GM18909 (cell line): ENCODE results near the gene KLC3.
A peak's percentile ranks its signal among the peaks of the same experiment; 100 is the strongest.

Source experiments
- ATAC-seq: cut with Tn5 transposase; IDR thresholded peaks from one replicate; pipeline ENCODE4 v1.9.1; 2021; ENCODE audit warnings: mild to moderate bottlenecking; ENCODE audit not compliant: unreplicated experiment, poor library complexity

The KLC3 gene

GRCh38 chr19:45364696-45365095 lies 24.1 kb downstream of the KLC3 start:
- ATAC-seq, result no peak

DNA sequence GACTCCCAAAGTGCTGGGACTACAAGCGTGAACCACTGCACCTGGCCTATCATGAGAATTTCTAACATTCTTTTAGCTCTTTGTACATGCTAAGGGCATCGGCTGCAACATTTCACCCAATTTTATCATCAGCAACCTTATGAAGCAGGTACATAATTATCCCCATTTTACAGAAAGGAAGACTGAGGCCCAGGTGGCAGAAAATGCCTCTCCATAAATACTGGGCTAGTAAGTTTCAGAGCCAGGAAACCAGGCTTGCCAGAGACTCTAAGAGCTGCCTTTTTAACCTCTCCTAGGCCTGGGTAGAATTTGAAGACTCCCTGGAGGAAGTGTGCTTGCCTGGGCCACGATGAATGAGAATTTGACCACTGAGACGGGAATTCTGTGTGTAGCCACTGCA lies 27.6 kb downstream of the KLC3 start:
- no peak for ATAC-seq

- ATAC-seq, result no peak
Measured at GRCh38 chr19:45368737-45369340, 28.3 kb downstream of the KLC3 start.

DNA sequence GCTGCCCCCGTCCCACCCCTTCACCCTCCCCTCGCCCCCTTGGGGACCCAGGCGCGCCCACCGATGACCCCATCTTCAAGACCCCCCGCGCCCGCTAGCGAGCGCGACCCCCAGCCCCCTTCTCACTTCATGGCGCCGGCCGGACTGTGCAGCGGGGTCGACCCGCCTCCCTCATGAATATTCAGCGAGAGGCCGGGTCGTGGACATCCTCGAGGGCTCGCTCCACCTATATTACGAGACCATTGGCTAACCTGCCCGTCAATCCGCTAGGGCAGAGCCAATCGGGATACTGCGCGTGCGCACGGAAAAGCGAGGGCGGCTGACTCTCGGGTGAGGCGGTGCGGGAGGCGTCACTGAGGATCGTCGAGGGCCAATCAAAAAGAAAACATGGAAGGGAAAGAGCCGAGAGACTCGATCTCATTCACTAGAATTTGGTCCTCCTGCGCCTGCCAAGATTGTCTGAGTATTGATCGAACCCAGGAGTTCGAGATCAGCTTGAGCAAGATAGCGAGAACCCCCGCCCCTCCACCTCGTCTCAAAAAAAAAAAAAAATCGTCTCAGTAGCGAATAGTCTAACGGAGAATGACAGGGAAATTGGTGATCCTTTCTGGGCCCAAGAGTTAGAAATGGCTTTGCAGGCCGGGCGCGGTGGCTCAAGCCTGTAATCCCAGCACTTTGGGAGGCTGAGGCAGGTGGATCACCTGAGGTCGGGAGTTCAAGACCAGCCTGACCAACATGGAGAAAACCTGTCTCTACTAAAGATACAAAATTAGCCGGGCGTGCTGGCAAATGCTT lies 30.1 kb downstream of the KLC3 start, which contains the start of gene ERCC2:
TSS of gene ERCC2 (minus strand) at position 164 of the 795 bp plus-strand sequence. CDS start at position 131, 33 bp downstream.
- peak; percentile 95 for ATAC-seq

DNA sequence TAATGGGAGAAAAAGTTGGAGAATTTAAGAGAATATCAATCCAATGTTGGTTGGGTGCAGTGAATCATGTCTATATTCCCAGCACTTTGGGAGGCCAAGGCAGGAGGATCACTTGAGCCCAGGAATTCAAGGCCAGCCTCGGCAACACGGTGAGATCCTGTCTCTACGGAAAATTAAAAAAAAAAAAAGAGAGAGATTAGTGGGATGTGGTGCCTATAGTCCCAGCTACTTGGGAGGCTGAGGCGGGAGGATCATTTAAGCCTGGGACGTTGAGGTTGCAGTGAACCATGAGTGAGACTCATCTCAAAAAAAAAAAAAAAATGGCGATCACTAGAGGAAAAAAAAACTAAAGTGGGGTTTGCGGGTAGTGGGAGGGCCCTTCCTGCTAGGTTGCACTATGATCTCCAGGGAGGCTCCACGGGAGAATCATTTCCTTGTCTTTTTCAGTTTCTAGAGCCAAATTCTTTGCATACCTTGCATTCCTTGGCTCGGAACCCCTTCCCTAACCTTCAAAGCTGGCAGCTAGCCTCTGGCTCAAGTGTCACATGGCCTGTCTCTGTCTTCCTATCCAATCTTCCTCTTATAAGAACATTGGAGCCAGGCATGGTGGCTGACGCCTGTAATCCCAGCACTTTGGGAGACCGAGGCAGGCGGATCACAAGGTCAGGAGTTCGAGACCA lies 35.6 kb downstream of the KLC3 start:
- no peak for ATAC-seq

DNA sequence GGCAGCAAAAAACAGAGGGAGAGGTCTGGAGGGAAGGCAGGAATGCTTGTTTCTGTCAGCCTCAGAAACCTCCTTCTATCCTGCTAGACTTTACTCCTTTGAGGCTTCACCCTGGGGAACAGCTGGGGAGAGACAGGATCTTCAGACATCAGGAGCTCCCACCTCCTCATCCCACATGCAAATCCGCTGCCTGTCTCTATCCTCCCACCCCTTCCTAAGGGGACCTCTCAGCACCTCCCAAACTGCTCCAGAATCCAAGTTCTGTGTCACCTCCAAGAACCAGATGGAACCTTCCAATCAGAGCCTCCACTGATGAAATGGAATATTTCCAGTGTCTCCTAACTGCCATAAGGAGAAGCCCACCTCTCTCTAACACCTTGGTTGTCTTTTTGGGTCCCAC lies 39.6 kb downstream of the KLC3 start:
- ATAC-seq, result no peak

DNA sequence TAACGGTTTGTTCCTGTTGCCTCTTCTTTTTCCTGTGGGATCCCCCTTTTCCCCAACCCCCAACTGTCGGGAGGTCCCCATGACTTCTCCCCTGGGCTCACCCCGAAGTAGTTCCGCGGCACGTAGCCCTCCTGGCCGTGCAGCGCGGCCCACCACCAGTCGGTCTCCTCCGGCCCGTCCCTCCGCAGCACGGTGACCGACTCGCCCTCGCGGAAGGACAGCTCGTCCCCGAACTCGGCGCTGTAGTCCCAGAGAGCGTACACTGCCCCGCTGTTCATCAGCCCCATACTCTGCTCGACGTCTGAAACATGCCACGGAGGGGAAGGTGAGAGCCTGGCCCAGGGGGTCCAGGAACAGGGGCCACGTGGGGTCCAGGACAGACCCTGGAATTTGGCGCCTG lies 41.9 kb downstream of the KLC3 start:
- ATAC-seq, result no peak

GRCh38 chr19:45385392-45386221 lies 45.1 kb downstream of the KLC3 start:
- no peak for ATAC-seq

GRCh38 chr19:45391346-45391745 lies 50.8 kb downstream of the KLC3 start:
- ATAC-seq, result no peak

DNA sequence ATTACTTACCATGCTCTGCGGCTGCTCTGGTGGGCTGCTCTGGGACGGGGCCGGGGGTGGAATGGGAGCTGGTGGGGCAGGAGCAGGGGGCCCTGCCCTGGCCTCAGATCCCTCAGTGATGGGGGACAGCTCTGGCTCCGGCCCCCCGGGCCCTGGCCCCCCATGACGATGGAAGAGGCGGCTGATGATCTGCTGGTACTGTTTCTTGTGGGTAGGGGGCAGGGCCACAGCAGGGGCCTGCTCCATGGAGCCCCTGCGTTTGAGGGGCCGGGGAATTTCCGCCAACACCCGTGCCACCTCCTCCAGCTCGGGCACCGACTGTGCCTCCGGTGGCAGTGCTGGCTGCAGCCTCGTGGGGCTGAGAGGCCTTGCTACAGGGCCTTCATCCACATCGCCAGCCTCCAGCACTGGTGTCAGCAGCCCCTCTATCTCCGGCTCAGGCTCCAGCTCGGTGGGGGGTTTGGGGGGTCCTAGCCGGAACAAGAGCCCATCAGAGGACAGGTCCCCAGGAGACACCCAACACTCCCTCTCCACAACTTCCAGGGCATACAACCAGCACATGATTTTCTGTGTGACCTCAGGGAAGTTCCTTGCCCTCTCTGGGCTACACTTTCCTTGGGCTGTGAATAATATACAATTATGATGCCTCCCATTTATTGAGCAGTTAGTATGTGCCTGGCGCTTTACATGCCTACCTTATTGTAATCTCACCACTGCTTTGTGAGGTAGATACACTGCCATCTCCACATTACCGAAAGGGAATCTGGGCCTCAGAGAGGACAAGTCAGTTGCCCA lies 51.5 kb downstream of the KLC3 start:
- no peak for ATAC-seq

DNA sequence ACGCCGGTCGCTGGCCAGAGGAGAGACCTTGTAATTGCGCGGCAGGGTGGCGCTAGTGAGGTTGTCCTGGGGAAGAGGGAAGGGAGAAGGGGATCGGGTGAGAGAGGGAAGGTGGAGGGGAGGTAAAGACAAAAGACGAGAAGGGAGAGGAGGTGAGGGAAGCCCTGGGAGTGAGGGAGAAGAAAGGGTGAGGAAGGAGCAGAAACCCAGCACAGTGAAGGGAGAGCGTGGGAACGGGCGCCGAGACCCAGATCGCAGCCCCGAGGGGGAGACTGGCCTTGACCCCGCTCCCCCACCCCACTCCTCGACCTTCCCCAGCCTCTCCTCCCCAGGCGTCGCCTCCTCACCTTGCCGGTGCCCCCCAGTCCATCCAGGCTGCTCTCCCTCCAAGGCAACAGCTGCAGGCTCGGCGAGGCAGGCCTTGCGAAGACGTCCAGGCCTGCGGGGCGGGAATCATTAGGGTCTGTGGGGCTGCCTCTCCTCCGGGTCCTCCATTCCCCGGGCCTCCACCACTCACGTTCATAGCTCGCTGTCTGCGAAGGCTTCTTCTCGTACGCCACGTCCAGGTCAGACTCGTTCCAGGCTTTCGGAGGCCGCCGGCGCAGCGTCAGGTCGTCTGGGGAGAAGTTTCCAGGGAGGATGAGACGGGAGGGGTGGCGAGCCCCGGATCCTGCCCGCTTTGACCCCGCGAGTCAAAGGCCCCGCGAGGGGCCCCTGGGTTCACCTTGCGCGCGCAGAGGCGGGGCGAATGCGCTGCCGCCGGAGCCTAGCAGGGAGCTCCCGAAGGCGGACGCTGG lies 55.5 kb downstream of the KLC3 start:
- ATAC-seq, result no peak

GRCh38 chr19:45400192-45400591 lies 59.6 kb downstream of the KLC3 start:
- ATAC-seq, result no peak
